ENCODE measurements around the gene KLHL2.
A peak's percentile ranks its signal among the peaks of the same experiment; 100 is the strongest.
"Not testable (repeated sequence)": the region's sequence is repeated elsewhere in the genome, so short reads cannot be mapped to it uniquely, and the experiment has no call there.

KLHL2 gene

DNA sequence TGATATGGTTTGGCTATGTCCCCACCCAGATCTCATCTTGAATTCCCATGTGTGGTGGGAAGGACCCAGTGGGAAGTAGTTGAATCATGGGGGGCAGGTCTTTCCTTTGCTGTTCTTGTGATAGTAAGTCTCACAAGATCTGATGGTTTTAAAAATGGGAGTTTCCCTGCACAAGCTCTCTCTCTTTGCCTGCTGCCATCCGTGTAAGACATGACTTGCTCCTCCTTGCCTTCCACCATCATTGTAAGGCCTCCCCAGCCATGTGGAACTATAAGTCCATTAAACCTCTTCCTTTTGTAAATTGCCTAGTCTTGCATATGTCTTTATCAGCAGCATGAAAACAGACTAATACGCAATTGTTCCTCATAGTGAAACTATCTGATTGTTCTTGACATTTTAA lies 66.1 kb downstream of the KLHL2 start:
- Mint-ChIP-seq H3K4me1 (peaks cover 11% of the 10 kb centered on the region), H3K36me3 (ENCODE audit: low read depth) (peaks cover 36% of the 10 kb centered on the region)
- H3K9me3 Mint-ChIP-seq, DNase-seq, H3K4me3 Mint-ChIP-seq, ATAC-seq, H3K27ac Mint-ChIP-seq, H3K27me3 Mint-ChIP-seq: not testable (repeated sequence)

DNA sequence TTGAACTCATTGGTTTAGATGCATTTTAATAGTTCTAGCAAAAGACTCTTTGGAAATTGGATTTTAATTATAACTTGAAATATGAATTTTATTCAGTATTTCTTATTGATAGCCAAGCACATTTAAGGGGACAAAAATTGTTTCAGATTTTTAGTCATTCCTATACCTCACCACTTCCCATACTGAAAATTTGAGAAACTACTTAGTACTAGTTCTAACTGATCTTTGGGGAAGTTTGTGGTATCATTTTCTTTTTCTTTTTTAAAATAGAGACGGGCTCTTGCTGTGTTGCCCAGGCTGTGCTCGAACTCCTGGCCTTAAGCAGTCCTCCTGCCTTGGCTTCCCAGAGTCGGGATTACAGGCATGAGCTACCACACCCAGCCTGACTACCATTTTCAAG lies 68.0 kb downstream of the KLHL2 start:
- not testable (repeated sequence) for H3K27ac Mint-ChIP-seq, H3K4me3 Mint-ChIP-seq, H3K27me3 Mint-ChIP-seq, ATAC-seq, H3K4me1 Mint-ChIP-seq, H3K9me3 Mint-ChIP-seq, DNase-seq
- H3K36me3 Mint-ChIP-seq (ENCODE audit: low read depth): peaks cover 27% of the 10 kb centered on the region

DNA sequence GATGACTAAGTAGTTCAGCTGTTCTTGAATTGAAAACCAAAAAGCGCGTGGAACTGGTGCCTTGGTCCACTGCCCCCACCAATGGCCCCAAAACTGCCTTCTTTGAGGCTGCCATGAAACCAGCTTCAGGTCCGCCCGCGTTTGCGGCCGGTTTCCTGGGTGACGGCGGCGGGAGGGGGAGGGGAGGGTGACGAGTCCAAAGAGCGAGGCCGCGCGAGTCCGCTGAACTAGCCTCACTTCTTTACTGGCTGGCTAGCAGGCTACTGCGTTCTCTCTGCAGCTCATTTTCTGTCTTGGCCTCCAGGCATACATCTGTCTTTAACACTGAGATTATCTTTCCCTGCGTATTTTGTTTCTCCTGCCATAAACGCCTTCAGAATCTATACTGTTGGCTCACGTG lies 72.2 kb downstream of the KLHL2 start:
- H3K4me3 Mint-ChIP-seq, H3K9me3 Mint-ChIP-seq, H3K27me3 Mint-ChIP-seq, H3K27ac Mint-ChIP-seq, DNase-seq, H3K4me1 Mint-ChIP-seq, ATAC-seq: not testable (repeated sequence)
- peaks cover 31% of the 10 kb centered on the region for H3K36me3 Mint-ChIP-seq (ENCODE audit: low read depth)

DNA sequence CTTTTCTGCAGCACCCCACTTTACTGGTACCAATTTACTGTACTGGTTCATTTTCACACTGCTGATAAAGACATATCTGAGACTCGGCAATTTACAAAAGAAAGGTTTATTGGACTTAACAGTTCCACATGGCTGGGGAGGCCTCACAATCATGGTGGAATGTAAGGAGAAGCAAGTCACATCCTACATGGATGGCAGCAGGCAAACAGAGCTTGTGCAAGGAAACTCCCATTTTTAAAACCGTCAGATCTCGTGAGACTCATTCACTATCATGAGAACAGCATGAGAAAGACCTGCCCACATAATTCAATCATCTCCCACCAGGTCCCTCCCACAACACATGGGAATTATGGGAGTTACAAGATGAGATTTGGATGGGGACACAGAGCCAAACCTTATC lies 77.3 kb downstream of the KLHL2 start:
- Mint-ChIP-seq H3K36me3 (ENCODE audit: low read depth) (peaks cover 25% of the 10 kb centered on the region), H3K4me1 (peaks cover 37% of the 10 kb centered on the region)
- H3K9me3 Mint-ChIP-seq, H3K27ac Mint-ChIP-seq, H3K4me3 Mint-ChIP-seq, ATAC-seq, DNase-seq, H3K27me3 Mint-ChIP-seq: not testable (repeated sequence)

DNA sequence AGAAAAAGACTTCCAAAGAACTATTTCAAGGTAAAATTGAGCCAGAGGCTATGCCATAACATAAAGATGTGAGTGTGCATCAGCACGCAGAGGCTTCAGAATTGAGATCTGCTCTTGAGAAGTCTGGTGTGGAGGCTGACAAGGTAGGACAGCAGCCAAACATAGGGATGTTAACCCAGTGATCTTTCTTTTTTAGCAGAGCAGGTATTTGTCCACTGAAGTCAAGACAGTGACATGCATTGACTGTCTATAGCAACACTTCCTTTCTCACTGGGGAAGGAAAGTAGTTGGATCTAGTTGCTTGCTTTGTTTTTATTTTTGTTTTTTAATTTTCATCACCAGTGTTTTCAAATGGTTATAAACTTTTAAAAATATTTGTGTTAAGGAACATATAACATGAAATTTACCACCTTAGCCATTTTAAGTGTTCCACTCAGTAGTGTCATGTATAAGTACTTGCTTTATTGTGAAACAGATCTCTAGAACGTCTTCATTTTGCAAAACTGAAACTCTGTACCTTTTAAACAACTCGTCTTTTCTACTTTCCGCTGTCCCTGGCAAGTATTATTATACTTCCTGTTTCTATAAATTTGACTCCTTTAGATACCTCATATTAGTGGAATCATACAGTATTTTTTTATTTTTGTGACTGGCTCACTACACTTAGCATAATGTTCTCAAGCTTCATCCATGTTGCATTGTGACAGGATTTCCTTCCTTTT lies 79.4 kb downstream of the KLHL2 start:
- not testable (repeated sequence) for H3K4me3 Mint-ChIP-seq, H3K27me3 Mint-ChIP-seq, ATAC-seq, DNase-seq, H3K9me3 Mint-ChIP-seq
- peaks cover 32% of the 10 kb centered on the region for H3K36me3 Mint-ChIP-seq (ENCODE audit: low read depth)
- H3K4me1 Mint-ChIP-seq: peaks cover 38% of the 10 kb centered on the region
- H3K27ac Mint-ChIP-seq: peak overlapping the region; percentile 57

DNA sequence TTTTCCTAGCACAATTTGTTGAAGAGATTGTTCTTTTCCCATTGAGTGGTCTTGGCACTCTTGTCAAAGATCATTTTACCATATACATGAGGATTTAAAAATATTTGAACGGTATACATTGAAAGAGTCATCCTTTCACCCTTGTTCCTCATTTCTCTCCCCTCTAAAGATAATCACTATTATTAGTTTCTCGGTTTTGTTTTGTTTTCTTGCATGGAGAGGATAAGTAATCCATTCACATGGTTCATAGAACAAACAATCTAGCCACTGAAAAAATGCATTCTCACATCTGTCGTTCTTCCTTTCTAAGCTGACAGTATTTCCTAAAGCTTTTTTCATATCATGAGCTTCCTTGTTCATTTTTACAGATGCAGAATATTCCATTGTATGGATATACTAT lies 80.9 kb downstream of the KLHL2 start:
- peaks cover 24% of the 10 kb centered on the region for H3K36me3 Mint-ChIP-seq (ENCODE audit: low read depth)
- no peak overlapping the region for H3K27ac Mint-ChIP-seq
- H3K27me3 Mint-ChIP-seq: no peaks in the 10 kb centered on the region
- no peak overlapping the region for H3K4me3 Mint-ChIP-seq
- no peak for DNase-seq
- H3K4me1 Mint-ChIP-seq: peaks cover 38% of the 10 kb centered on the region
- ATAC-seq: no peak
- H3K9me3 Mint-ChIP-seq: peaks cover 4% of the 10 kb centered on the region

DNA sequence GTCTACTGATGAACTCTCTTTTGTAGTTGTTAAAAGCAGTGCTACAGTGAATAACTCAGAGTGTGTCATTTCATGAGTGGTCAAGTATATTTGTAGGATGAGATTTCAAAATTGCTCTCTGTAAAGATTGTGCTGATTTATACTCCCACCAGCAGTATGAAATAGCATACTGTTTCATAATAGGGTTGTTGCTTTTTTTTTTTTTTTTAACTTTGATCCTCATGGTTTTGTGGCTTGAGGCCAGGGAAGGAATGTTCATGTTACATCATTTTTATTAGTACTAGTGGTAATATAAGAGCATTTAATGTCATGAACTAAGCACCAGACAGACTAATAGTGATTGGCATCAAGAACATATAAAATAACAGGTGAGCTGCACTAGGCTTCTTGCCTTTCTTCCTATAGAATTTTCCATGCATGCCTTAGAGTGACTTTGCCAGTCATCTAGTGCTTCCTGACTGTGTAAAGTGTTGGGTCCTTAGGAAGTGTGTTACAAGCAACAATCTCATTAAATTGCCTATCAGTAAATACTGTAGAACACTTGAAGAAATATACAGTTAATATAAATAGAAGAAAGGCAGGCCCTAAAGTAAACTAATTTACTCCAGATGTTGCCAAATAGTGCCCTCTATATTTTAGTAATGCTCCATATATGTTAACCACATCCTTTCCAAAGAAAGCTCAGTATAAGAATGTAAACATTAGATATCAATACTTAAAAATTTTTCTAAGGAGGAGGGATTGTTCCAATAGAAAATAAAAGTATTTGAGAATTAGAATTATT lies 81.5 kb downstream of the KLHL2 start:
- H3K9me3 Mint-ChIP-seq: peaks cover 4% of the 10 kb centered on the region
- no peaks in the 10 kb centered on the region for H3K27me3 Mint-ChIP-seq
- peaks cover 38% of the 10 kb centered on the region for H3K4me1 Mint-ChIP-seq
- peaks cover 20% of the 10 kb centered on the region for H3K36me3 Mint-ChIP-seq (ENCODE audit: low read depth)
- H3K4me3 Mint-ChIP-seq: no peak overlapping the region
- no peak overlapping the region for H3K27ac Mint-ChIP-seq
- DNase-seq (no peak), ATAC-seq (no peak)

DNA sequence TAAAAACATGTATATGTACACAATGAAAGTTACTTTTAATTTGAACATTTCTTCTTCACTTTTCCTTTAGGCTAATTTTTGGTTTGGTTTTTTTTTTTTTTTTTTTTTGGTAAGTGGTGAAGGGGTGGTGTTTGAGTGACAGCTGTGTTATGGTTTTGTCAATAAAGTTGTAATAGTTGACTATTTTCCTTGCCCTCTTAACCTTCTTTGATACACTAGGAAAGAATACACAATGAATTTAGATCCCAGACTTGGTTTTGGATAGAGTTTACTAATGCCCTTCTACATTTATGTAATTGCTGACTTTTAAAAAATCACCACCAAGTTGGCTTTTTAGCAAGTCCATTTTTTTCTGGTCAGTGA lies 82.0 kb downstream of the KLHL2 start:
- Mint-ChIP-seq H3K36me3 (ENCODE audit: low read depth) (peaks cover 18% of the 10 kb centered on the region), H3K9me3 (peaks cover 1% of the 10 kb centered on the region), H3K27ac (no peak overlapping the region), H3K4me1 (peaks cover 43% of the 10 kb centered on the region), H3K4me3 (no peak overlapping the region), H3K27me3 (no peaks in the 10 kb centered on the region)
- DNase-seq (no peak), ATAC-seq (no peak)

DNA sequence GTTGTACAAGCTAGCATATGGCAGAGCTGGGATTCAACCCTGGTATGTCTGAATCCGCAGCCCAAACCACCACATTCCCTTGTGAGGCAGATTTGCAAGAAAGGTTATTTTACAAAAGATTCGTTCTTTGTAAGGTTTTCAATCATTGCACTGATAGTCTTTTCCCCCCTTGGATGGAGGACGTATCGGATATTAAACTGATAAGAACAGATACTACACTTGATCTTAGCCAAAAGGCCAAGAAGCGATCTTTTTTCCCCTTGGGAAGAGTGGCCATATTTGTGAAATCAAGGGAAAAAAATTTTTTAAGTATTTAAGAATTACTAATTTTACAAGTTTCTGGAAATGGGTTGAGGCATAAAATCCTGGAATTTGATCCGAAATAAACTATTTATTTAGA lies 85.7 kb downstream of the KLHL2 start:
- peaks cover 28% of the 10 kb centered on the region for H3K4me1 Mint-ChIP-seq
- H3K9me3 Mint-ChIP-seq: no peaks in the 10 kb centered on the region
- DNase-seq (no peak), ATAC-seq (no peak)
- no peaks in the 10 kb centered on the region for H3K27me3 Mint-ChIP-seq
- peaks cover 19% of the 10 kb centered on the region for H3K36me3 Mint-ChIP-seq (ENCODE audit: low read depth)
- H3K4me3 Mint-ChIP-seq: no peak overlapping the region
- H3K27ac Mint-ChIP-seq: no peak overlapping the region

DNA sequence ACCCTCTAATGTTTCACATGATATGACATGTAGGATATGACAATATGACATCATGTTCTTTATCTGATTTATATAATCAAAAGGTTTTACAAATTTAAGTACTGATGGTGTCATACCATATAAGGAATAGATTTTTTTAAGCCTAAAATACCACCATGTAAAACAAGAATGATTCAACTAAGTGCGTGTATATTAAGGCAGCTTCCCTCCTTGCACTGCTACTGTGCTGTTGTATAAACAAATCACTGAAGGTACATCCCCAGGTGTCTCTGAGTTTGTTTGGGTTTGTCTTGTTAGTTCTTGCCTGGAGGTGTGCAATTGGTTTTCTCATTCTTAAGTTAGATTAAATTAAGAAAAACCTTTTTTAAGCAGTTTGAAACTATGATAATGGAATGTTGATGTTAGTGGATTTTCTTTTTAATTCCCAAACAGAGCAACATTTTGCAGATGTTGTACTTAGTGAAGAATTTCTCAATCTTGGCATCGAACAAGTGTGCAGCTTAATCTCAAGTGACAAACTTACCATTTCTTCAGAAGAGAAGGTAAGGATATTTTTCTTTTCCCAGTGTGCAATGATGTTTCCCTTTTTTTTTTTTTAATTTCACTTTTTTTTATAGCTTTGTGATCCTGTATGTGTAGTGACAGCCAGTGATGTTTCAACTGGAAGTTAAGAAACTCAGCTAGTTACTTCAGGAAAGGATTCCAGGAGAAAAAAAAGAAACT lies 86.7 kb downstream of the KLHL2 start:
- H3K9me3 Mint-ChIP-seq: no peaks in the 10 kb centered on the region
- ATAC-seq (no peak), DNase-seq (no peak)
- H3K27ac Mint-ChIP-seq: no peak overlapping the region
- H3K27me3 Mint-ChIP-seq: no peaks in the 10 kb centered on the region
- peaks cover 23% of the 10 kb centered on the region for H3K36me3 Mint-ChIP-seq (ENCODE audit: low read depth)
- no peak overlapping the region for H3K4me3 Mint-ChIP-seq
- peaks cover 19% of the 10 kb centered on the region for H3K4me1 Mint-ChIP-seq

DNA sequence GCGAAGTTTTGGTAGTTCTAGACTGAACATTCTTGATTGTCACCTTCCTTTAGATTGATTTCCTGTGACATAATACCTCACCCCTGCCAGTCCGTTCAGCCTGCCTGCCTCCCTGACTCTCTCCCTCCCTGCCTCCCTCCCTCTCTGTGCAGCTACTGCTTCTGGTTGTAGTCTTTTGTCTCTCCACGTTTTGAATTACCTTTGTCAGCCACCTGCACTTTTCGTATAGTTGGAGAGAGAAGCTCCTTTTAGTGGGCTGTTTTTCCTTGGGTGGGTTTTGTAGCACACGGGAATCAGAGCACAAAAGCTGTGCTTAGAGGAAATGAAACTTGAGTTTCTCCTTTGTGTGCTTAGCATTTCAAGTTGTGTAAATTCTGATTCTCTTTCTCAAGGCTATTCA lies 87.5 kb downstream of the KLHL2 start:
- Mint-ChIP-seq H3K4me1 (peaks cover 15% of the 10 kb centered on the region), H3K27ac (no peak overlapping the region), H3K27me3 (no peaks in the 10 kb centered on the region), H3K36me3 (ENCODE audit: low read depth) (peaks cover 26% of the 10 kb centered on the region), H3K4me3 (peak overlapping the region; percentile 35), H3K9me3 (no peaks in the 10 kb centered on the region)
- ATAC-seq (no peak), DNase-seq (peak; percentile 10)

DNA sequence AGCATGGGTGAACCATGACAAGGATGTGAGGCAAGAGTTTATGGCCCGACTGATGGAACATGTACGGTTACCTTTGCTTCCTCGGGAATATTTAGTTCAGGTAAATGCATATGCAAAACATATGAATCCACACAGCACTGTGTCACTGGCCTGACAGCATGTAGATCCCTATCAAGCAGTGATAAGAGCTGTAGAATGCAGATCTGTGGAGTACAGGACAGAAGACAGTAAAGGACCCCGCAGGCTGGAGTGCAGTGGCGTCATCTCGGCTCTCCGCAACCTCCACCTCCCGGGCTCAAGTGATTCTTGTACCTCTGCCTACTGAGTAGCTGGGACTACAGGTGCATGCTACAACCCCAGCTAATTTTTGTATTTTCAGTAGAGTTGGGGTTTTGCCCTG lies 90.3 kb downstream of the KLHL2 start:
- H3K4me1 Mint-ChIP-seq: peaks cover 27% of the 10 kb centered on the region
- no peak overlapping the region for H3K27ac Mint-ChIP-seq
- H3K27me3 Mint-ChIP-seq: no peaks in the 10 kb centered on the region
- no peaks in the 10 kb centered on the region for H3K9me3 Mint-ChIP-seq
- ATAC-seq (no peak), DNase-seq (no peak)
- peaks cover 20% of the 10 kb centered on the region for H3K36me3 Mint-ChIP-seq (ENCODE audit: low read depth)
- no peak overlapping the region for H3K4me3 Mint-ChIP-seq

DNA sequence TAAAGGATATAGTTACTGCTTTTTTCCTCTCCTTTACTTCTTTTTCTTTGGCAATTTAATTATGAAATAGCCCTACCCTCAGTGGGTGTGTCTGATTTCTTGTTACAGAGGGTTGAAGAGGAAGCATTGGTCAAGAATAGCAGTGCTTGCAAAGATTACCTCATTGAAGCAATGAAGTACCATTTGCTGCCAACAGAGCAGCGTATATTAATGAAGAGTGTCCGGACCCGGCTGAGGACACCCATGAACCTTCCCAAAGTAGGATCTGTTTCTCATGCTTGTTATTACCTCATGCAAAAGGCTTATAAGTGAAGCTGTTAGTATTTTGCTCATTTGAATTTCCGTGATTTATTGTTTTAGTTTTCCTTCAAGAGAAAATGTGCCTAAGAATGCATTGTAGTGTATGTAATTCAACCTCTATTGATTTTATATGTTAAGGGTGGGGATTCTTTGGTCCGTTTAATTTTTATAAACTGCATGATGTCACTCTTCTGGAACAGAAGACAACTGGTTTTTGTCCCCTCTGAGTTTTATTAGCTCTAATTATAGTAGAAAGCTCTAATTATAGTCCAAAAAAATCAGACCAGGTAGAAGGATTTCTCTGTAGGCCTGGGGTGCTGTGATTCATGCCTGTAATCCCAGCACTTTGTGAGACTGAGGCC lies 92.2 kb downstream of the KLHL2 start:
- Mint-ChIP-seq H3K27ac (no peak overlapping the region), H3K4me3 (no peak overlapping the region), H3K36me3 (ENCODE audit: low read depth) (peaks cover 26% of the 10 kb centered on the region)

DNA sequence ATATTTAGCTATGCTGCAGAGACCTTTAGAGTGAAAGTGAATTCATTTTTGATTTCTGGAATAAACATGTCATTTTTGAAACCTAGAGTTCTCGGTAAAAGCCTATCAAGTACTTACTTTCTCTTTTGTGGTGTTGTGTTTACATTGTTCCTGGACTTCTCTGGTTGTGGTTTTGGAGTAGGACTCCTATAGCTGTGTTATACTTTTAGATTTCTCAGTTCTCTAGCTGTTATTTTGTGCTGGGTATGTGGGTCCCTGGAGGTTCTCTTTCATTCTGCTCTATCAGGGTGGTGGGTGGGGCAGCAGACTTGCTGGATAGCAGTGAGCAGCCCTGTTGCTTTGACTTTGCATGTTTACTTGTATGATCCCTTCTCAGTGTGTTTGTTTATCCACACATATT lies 94.5 kb downstream of the KLHL2 start:
- Mint-ChIP-seq H3K36me3 (ENCODE audit: low read depth) (peaks cover 24% of the 10 kb centered on the region), H3K4me1 (peaks cover 18% of the 10 kb centered on the region), H3K27ac (peak overlapping the region; percentile 28), H3K9me3 (no peaks in the 10 kb centered on the region), H3K4me3 (peak overlapping the region; percentile 54), H3K27me3 (no peaks in the 10 kb centered on the region)
- ATAC-seq (peak; percentile 86), DNase-seq (no peak)

More for the DNA sequence above, 92.2 kb downstream of the KLHL2 start:
- ATAC-seq (no peak), DNase-seq (no peak)
- H3K27me3 Mint-ChIP-seq: no peaks in the 10 kb centered on the region
- H3K9me3 Mint-ChIP-seq: no peaks in the 10 kb centered on the region
- H3K4me1 Mint-ChIP-seq: peaks cover 24% of the 10 kb centered on the region
